IMR-90 (cell line): ENCODE measurements around the gene MRPL51. TPM values are rescaled to one million over a fixed set of nuclear protein-coding genes. Genes with fewer than 3 reads are reported as not detected.

Source experiments
- ATAC-seq: fragments of 200-7000 bp; cut with Tn5 transposase; 2 replicates; pipeline ENCODE4 v1.9.1; 2020; ENCODE audit warnings: low read depth, mild to moderate bottlenecking, moderate library complexity
- BruUV-seq: library from RNA; stranded (reverse); fragments of 400-500 nt; replicated peaks from 2 replicates; lab custom pipeline; 2021; lab: Mats Ljungman, UMichigan
- CTCF ChIA-PET: fragments of 300-600 bp; formaldehyde crosslinking; extraction: SDS; loops from one replicate; lab custom pipeline; 2021; ENCODE audit warnings: antibody characterized with exemption; lab: Yijun Ruan, JAX
- POLR2A ChIA-PET: fragments of 300-600 bp; sonication (Branson Sonifier 250); formaldehyde crosslinking; loops from one replicate; lab custom pipeline; 2022; ENCODE audit warnings: antibody characterized with exemption; ENCODE audit not compliant: unreplicated experiment; lab: Charles Lee
- DNase-seq: peaks from one replicate; pipeline ENCODE4 v3.0.0; 2013
- H2AFZ ChIP-seq: replicated peaks from 2 replicates; pipeline ENCODE3; 2013; ENCODE audit warnings: low read length, mild to moderate bottlenecking; ENCODE audit not compliant: poor library complexity
- H2AK5ac ChIP-seq: 2 replicates; pipeline ENCODE4 v1.6.1; 2013; ENCODE audit warnings: low read depth, low read length, inconsistent platforms
- H2AK9ac ChIP-seq: replicated peaks from 2 replicates; pipeline ENCODE3; 2013; ENCODE audit warnings: mild to moderate bottlenecking, low read depth, low read length, moderate library complexity; ENCODE audit not compliant: poor library complexity
- H2BK120ac ChIP-seq: 2 replicates; pipeline ENCODE4 v1.6.1; 2013; ENCODE audit warnings: low read depth, low read length, inconsistent platforms
- H2BK15ac ChIP-seq: 3 replicates; pipeline ENCODE4 v1.6.1; 2013; ENCODE audit warnings: low read depth, low read length, inconsistent platforms
- H2BK20ac ChIP-seq: 2 replicates; pipeline ENCODE4 v1.6.1; 2013; ENCODE audit warnings: low read depth, mild to moderate bottlenecking, inconsistent platforms, low read length, moderate library complexity
- H2BK5ac ChIP-seq: 2 replicates; pipeline ENCODE4 v1.6.1; 2013; ENCODE audit warnings: mild to moderate bottlenecking, low read depth, low read length, inconsistent platforms; ENCODE audit not compliant: poor library complexity, severe bottlenecking
- H3K14ac ChIP-seq: replicated peaks from 2 replicates; pipeline ENCODE4 v1.6.1; 2013; ENCODE audit warnings: low read depth, low read length, inconsistent platforms
- H3K18ac ChIP-seq: 2 replicates; pipeline ENCODE4 v1.6.1; 2013; ENCODE audit warnings: low read depth, low read length, control low read depth
- H3K23ac ChIP-seq: 2 replicates; pipeline ENCODE4 v1.6.1; 2013; ENCODE audit warnings: low read depth, low read length, inconsistent platforms
- H3K27ac ChIP-seq: 2 replicates; pipeline ENCODE4 v1.5.1; 2013; ENCODE audit warnings: mild to moderate bottlenecking, control low read depth, low read length; ENCODE audit not compliant: insufficient read depth
- H3K27me3 ChIP-seq: 2 replicates; pipeline ENCODE4 v1.6.1; 2013; ENCODE audit warnings: low read length; ENCODE audit not compliant: control insufficient read depth, insufficient read depth
- H3K36me3 ChIP-seq: 2 replicates; pipeline ENCODE4 v1.6.1; 2013; ENCODE audit warnings: low read length, mixed read lengths; ENCODE audit not compliant: control insufficient read depth, insufficient read depth
- H3K4ac ChIP-seq: 2 replicates; pipeline ENCODE4 v1.6.1; 2013; ENCODE audit warnings: low read depth, low read length, inconsistent platforms
- H3K4me1 ChIP-seq: 2 replicates; pipeline ENCODE4 v1.6.1; 2013; ENCODE audit warnings: low read length, mixed read lengths; ENCODE audit not compliant: control insufficient read depth, insufficient read depth
- H3K4me2 ChIP-seq: 2 replicates; pipeline ENCODE4 v1.6.1; 2013; ENCODE audit warnings: low read depth, mild to moderate bottlenecking, control low read depth, low read length, moderate library complexity
- H3K4me3 ChIP-seq: 2 replicates; pipeline ENCODE4 v1.5.1; 2013; ENCODE audit warnings: low read depth, mild to moderate bottlenecking, control low read depth, low read length, moderate library complexity; ENCODE audit not compliant: insufficient read depth
- H3K56ac ChIP-seq: 2 replicates; pipeline ENCODE4 v1.6.1; 2013; ENCODE audit warnings: low read length, inconsistent platforms; ENCODE audit not compliant: insufficient read depth; ENCODE audit errors: extremely low read depth
- H3K79me1 ChIP-seq, 2 experiments: 2 replicates each; pipeline ENCODE4 v1.6.1; 2013; ENCODE audit warnings: low read length in 2 of 2, inconsistent platforms in 1 of 2, low read depth in 1 of 2
- H3K9ac ChIP-seq: 2 replicates; pipeline ENCODE4 v1.6.1; 2013; ENCODE audit warnings: low read depth, low read length, control low read depth
- H3K9me1 ChIP-seq: 2 replicates; pipeline ENCODE4 v1.6.1; 2013; ENCODE audit warnings: low read length, inconsistent platforms; ENCODE audit not compliant: insufficient read depth
- H3K9me3 ChIP-seq: 2 replicates; pipeline ENCODE4 v1.6.1; 2013; ENCODE audit warnings: low read length; ENCODE audit not compliant: control insufficient read depth, insufficient read depth
- H4K20me1 ChIP-seq: 2 replicates; pipeline ENCODE4 v1.6.1; 2013; ENCODE audit warnings: low read length, inconsistent platforms; ENCODE audit not compliant: insufficient read depth
- H4K5ac ChIP-seq: 2 replicates; pipeline ENCODE4 v1.6.1; 2013; ENCODE audit warnings: mild to moderate bottlenecking, low read depth, low read length, control low read depth
- H4K8ac ChIP-seq, 2 experiments: 2 replicates each; pipeline ENCODE4 v1.6.1; 2013; ENCODE audit warnings: low read depth in 2 of 2, low read length in 2 of 2, control low read depth in 1 of 2, inconsistent platforms in 1 of 2
- H4K91ac ChIP-seq: 2 replicates; pipeline ENCODE4 v1.6.1; 2013; ENCODE audit warnings: low read depth, low read length, inconsistent platforms; ENCODE audit not compliant: insufficient read depth
- BHLHE40 ChIP-seq: fragments of 150-350 bp; IDR thresholded peaks from 2 replicates; pipeline ENCODE4 v1.6.1; 2016; ENCODE audit warnings: mild to moderate bottlenecking, low read depth, low read length
- MAFK ChIP-seq: IDR thresholded peaks from 2 replicates; pipeline ENCODE4 v1.6.1; 2012; ENCODE audit warnings: low read depth, low read length, improper control_type of control experiment
- MAZ ChIP-seq: IDR thresholded peaks from 2 replicates; pipeline ENCODE4 v1.6.1; 2012; ENCODE audit warnings: low read depth, mild to moderate bottlenecking, low read length, improper control_type of control experiment, moderate library complexity, borderline replicate concordance
- MXI1 ChIP-seq: IDR thresholded peaks from 2 replicates; pipeline ENCODE4 v1.6.1; 2012; ENCODE audit warnings: low read depth, mild to moderate bottlenecking, low read length, moderate library complexity, borderline replicate concordance
- NFE2L2 ChIP-seq: fragments of 150-350 bp; IDR thresholded peaks from 2 replicates; pipeline ENCODE4 v1.6.1; 2016; ENCODE audit warnings: low read depth, mild to moderate bottlenecking, low read length
- POLR2A ChIP-seq: IDR thresholded peaks from 2 replicates; pipeline ENCODE4 v1.6.1; 2012; ENCODE audit warnings: mild to moderate bottlenecking, low read depth, low read length
- WGBS, 2 experiments: methylation state at CpG; one replicate each; pipeline versions ENCODE4 v1.1.5 to v1.1.7; 2013; ENCODE audit warnings: missing lambda C conversion rate in 2 of 2; ENCODE audit not compliant: insufficient read length in 1 of 2; ENCODE audit errors: extremely low coverage in 2 of 2; 5-methylcytosine and 5-hydroxymethylcytosine counted together
- dilution Hi-C: fragments of 300-500 bp; cut with HindIII; formaldehyde crosslinking; loops from one replicate; pipeline ENCODE4 v1.14.3; 2018; ENCODE audit warnings: low sequenced_read_pairs; ENCODE audit not compliant: unreplicated experiment
- in situ Hi-C: fragments of 300-500 bp; cut with MboI; formaldehyde crosslinking; loops from 3 replicates; pipeline ENCODE4 v1.14.3; 2019; ENCODE audit warnings: low sequenced_read_pairs, inconsistent platforms, mixed read lengths
- intact Hi-C: fragments of 100-400 bp; cut with micrococcal nuclease; formaldehyde crosslinking; loops from 2 replicates; pipeline ENCODE4 v1.10.0; 2022
- polyA plus RNA-seq, 3 experiments: library from polyadenylated mRNA; depleted of rRNA; stranded (reverse); fragments of >200 nt; gene quantifications; 2 replicates each; pipeline ENCODE4 v1.2.3, GENCODE V29; 2012; ENCODE audit warnings: low replicate concordance in 1 of 3
- total RNA-seq: library from RNA; depleted of rRNA; stranded (reverse); fragments of >200 nt; gene quantifications from 2 replicates; pipeline ENCODE4 v1.2.3, GENCODE V29; 2012
- TF ChIP-seq, protein P1 (sequence below): conservative IDR thresholded peaks from 2 replicates; pipeline ENCODE4 v1.5.1; 2012; ENCODE audit warnings: mild to moderate bottlenecking, low read depth, low read length, improper control_type of control experiment

MRPL51 gene
- total and polyA plus RNA-seq, 2 of the 4 experiments (the other 2 are of a cell fraction), result 80.1 to 160 TPM

DNA sequence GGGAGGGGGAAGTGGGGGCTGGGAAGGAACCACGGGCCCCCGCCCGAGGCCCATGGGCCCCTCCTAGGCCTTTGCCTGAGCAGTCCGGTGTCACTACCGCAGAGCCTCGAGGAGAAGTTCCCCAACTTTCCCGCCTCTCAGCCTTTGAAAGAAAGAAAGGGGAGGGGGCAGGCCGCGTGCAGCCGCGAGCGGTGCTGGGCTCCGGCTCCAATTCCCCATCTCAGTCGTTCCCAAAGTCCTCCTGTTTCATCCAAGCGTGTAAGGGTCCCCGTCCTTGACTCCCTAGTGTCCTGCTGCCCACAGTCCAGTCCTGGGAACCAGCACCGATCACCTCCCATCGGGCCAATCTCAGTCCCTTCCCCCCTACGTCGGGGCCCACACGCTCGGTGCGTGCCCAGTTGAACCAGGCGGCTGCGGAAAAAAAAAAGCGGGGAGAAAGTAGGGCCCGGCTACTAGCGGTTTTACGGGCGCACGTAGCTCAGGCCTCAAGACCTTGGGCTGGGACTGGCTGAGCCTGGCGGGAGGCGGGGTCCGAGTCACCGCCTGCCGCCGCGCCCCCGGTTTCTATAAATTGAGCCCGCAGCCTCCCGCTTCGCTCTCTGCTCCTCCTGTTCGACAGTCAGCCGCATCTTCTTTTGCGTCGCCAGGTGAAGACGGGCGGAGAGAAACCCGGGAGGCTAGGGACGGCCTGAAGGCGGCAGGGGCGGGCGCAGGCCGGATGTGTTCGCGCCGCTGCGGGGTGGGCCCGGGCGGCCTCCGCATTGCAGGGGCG lies 41.0 kb upstream of the MRPL51 start, which contains the start of gene GAPDH:
TSS of gene GAPDH (plus strand) at position 595 of the 772 bp plus-strand sequence. CDS start 316 bp downstream, outside the sequence.
- no peaks in the 10 kb centered on the region for H3K9me3 ChIP-seq
- 2% methylated on average over 38 of the region's 62 CpGs; no CpG with 5 or more reads in 1 of the 2 experiments for WGBS, 2 experiments
- TF ChIP-seq BHLHE40 (peak; percentile 69), NFE2L2 (no peak), POLR2A (peak; percentile 100), MXI1 (no peak; the same call in none of the 2 replicates), MAZ (peak; percentile 64; the same call in 1 of the 2 replicates), MAFK (0 out of 2 replicates have a peak, but pooled peaks have one; percentile 41)
- TF ChIP-seq, protein P1, sequence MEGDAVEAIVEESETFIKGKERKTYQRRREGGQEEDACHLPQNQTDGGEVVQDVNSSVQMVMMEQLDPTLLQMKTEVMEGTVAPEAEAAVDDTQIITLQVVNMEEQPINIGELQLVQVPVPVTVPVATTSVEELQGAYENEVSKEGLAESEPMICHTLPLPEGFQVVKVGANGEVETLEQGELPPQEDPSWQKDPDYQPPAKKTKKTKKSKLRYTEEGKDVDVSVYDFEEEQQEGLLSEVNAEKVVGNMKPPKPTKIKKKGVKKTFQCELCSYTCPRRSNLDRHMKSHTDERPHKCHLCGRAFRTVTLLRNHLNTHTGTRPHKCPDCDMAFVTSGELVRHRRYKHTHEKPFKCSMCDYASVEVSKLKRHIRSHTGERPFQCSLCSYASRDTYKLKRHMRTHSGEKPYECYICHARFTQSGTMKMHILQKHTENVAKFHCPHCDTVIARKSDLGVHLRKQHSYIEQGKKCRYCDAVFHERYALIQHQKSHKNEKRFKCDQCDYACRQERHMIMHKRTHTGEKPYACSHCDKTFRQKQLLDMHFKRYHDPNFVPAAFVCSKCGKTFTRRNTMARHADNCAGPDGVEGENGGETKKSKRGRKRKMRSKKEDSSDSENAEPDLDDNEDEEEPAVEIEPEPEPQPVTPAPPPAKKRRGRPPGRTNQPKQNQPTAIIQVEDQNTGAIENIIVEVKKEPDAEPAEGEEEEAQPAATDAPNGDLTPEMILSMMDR, result 0 out of 2 replicates have a peak, but pooled peaks have one; percentile 3
- DNase-seq (peak; percentile 97), ATAC-seq (peak; percentile 51)
- H3K14ac ChIP-seq, result peak within 1 kb of the TSS; percentile 99
- H2AK5ac ChIP-seq, result peak within 1 kb of the TSS; percentile 95
- CTCF ChIA-PET, result interaction anchor here (0.6 kb wide), 1 partner anchor 68 kb away, joined by 5 read pairs; no protein-coding TSS in a partner anchor
- H3K4me2 ChIP-seq, result peak within 1 kb of the TSS; percentile 95
- H3K79me1 ChIP-seq, result peaks cover 2 to 64% of the 10 kb centered on the region in 2 experiments; a peak in 3 of 4 replicates
- H3K9ac ChIP-seq, result peak within 1 kb of the TSS; percentile 92
- peak within 1 kb of the TSS; percentile 92 for H3K56ac ChIP-seq
- in situ Hi-C loops, result no loop called here
- peak within 1 kb of the TSS; percentile 99 for H4K91ac ChIP-seq
- peak within 1 kb of the TSS; percentile 80 to 98 for H4K8ac ChIP-seq
- H3K4me3 ChIP-seq, result peak within 1 kb of the TSS; percentile 66
- H2BK120ac ChIP-seq, result peak within 1 kb of the TSS; percentile 96
- no peaks in the 10 kb centered on the region for H3K9me1 ChIP-seq
- peak within 1 kb of the TSS; percentile 99 for H2BK5ac ChIP-seq
- H4K5ac ChIP-seq, result peak within 1 kb of the TSS; percentile 93
- dilution Hi-C loops, result no loop called here
- peaks cover 54% of the 10 kb centered on the region for H3K36me3 ChIP-seq
- peak within 1 kb of the TSS; percentile 96 for H3K23ac ChIP-seq
- H3K4ac ChIP-seq, result peak within 1 kb of the TSS; percentile 97
- H2AFZ ChIP-seq, result peak within 1 kb of the TSS; percentile 95
- peaks cover 12% of the 10 kb centered on the region for H3K4me1 ChIP-seq
- no TSS peak for BruUV-seq
- peaks cover 48% of the 10 kb centered on the region for H4K20me1 ChIP-seq
- no peaks in the 10 kb centered on the region for H3K27me3 ChIP-seq
- peak within 1 kb of the TSS; percentile 86 for H2BK20ac ChIP-seq
- intact Hi-C loops, result loop anchor here (1.0 to 2.0 kb wide), 3 partner anchors 39 to 197 kb away; partner anchors contain the start of gene NCAPD2
- peak within 1 kb of the TSS; percentile 100 for H2AK9ac ChIP-seq
- H3K27ac ChIP-seq, result peak within 1 kb of the TSS; percentile 94
- H3K18ac ChIP-seq, result peak within 1 kb of the TSS; percentile 95
- peak within 1 kb of the TSS; percentile 96; the same call in 2 of the 3 replicates for H2BK15ac ChIP-seq
- POLR2A ChIA-PET, result interaction anchor here (0.5 to 2.9 kb wide), 40 partner anchors 13 to 543 kb away, joined by 3 to 48 read pairs (median 6); partner anchors contain the start of genes COPS7A, MRPL51, NOP2 and VAMP1
